HepG2 (cell line): ENCODE results near the gene WNK1. TPM values are rescaled to one million over a fixed set of nuclear protein-coding genes. Genes with fewer than 3 reads are reported as not detected.

Experiments
- ATAC-seq: fragments of 200-7000 bp; cut with Tn5 transposase; 3 replicates; pipeline ENCODE4 v1.9.1; 2020; ENCODE audit warnings: mild to moderate bottlenecking, moderate library complexity
- BruUV-seq: library from RNA; stranded (reverse); fragments of 400-500 nt; replicated peaks from 2 replicates; lab custom pipeline; 2021; lab: Mats Ljungman, UMichigan
- CTCF ChIA-PET: fragments of 300-600 bp; formaldehyde crosslinking; extraction: SDS; loops from one replicate; lab custom pipeline; 2021; ENCODE audit warnings: low total read pairs, inconsistent platforms, low intra/inter-chr PET ratio; lab: Yijun Ruan, JAX
- POLR2A ChIA-PET: fragments of 350-600 bp; sonication (Branson Sonifier 250); formaldehyde crosslinking; loops from one replicate; lab custom pipeline; 2020; ENCODE audit warnings: antibody characterized with exemption, inconsistent platforms; lab: Yijun Ruan, JAX
- DNase-seq: peaks from one replicate; pipeline ENCODE4 v3.0.0-alpha.2; 2015; ENCODE audit warnings: low spot score
- FAIRE-seq: peaks from 3 replicates; lab custom pipeline; 2011; peaks lifted over from hg19 to GRCh38; lab: Jason Lieb, UNC
- H2AFZ ChIP-seq: one replicate; pipeline ENCODE4 v1.6.1; 2011; ENCODE audit warnings: low read length, inconsistent platforms
- H3K27ac ChIP-seq: fragments of 300-600 bp; 3 replicates; pipeline ENCODE4 v1.8.0; 2011; ENCODE audit warnings: mixed run types, mild to moderate bottlenecking, mixed read lengths, low read length, inconsistent platforms; ENCODE audit not compliant: insufficient read depth; ENCODE audit errors: extremely low read length
- H3K27me3 ChIP-seq, 2 experiments: fragments of 200-600 bp in 1 of 2; 2 replicates in 1 of 2; 3 replicates in 1 of 2; pipeline versions ENCODE4 v1.6.0 to v1.8.0; 2011; ENCODE audit warnings: low read length in 2 of 2, mild to moderate bottlenecking in 2 of 2, moderate library complexity in 2 of 2, inconsistent platforms in 1 of 2; ENCODE audit not compliant: insufficient read depth in 2 of 2, control insufficient read depth in 1 of 2
- H3K36me3 ChIP-seq, 2 experiments: fragments of 200-600 bp in 1 of 2; replicated peaks in 1 of 2; 2 replicates in 1 of 2; 3 replicates in 1 of 2; pipeline versions ENCODE4 v1.5.1 to v1.8.0; 2011; ENCODE audit warnings: low read length in 2 of 2, inconsistent platforms in 1 of 2; ENCODE audit not compliant: insufficient read depth in 2 of 2, control insufficient read depth in 1 of 2
- H3K4me1 ChIP-seq: 2 replicates; pipeline ENCODE4 v1.5.1; 2012; ENCODE audit warnings: low read length, inconsistent platforms; ENCODE audit not compliant: insufficient read depth
- H3K4me2 ChIP-seq: 2 replicates; pipeline ENCODE4 v1.6.0; 2011; ENCODE audit warnings: low read depth, low read length, inconsistent platforms
- H3K4me3 ChIP-seq, 3 experiments: fragments of 200-600 bp in 1 of 3; sonication (generic), shearing (Covaris generic) in 1 of 3; replicated peaks in 1 of 3; 2 replicates each; pipeline ENCODE4 v1.5.1; 2011 to 2016; ENCODE audit warnings: low read length in 3 of 3, inconsistent platforms in 2 of 3, low read depth in 2 of 3, mild to moderate bottlenecking in 2 of 3, control low read depth in 1 of 3, mixed read lengths in 1 of 3; ENCODE audit not compliant: insufficient read depth in 1 of 3
- H3K79me2 ChIP-seq: one replicate; pipeline ENCODE4 v1.6.1; 2011; ENCODE audit warnings: low read length, inconsistent platforms; ENCODE audit not compliant: insufficient read depth
- H3K9ac ChIP-seq: 2 replicates; pipeline ENCODE4 v1.6.0; 2011; ENCODE audit warnings: mild to moderate bottlenecking, low read depth, low read length, inconsistent platforms; ENCODE audit not compliant: insufficient read depth
- H3K9me3 ChIP-seq: 2 replicates; pipeline ENCODE4 v1.5.1; 2012; ENCODE audit warnings: mild to moderate bottlenecking, low read length
- H4K20me1 ChIP-seq: 2 replicates; pipeline ENCODE4 v1.6.0; 2011; ENCODE audit warnings: inconsistent platforms, mild to moderate bottlenecking, low read length, moderate library complexity; ENCODE audit not compliant: insufficient read depth
- CCDC6 ChIP-seq: sonication (generic); formaldehyde crosslinking; IDR thresholded peaks from 2 replicates; pipeline ENCODE4 v1.8.1; 2022; ENCODE audit warnings: mild to moderate bottlenecking, missing genetic modification reagents, moderate library complexity
- E2F5 ChIP-seq: sonication (generic); formaldehyde crosslinking; conservative IDR thresholded peaks from 2 replicates; pipeline ENCODE4 v1.4.0; 2020; ENCODE audit warnings: missing genetic modification reagents
- GTF2F1 ChIP-seq: fragments of 150-350 bp; IDR thresholded peaks from 2 replicates; pipeline ENCODE4 v1.6.1; 2014; ENCODE audit warnings: low read length
- HOXD1 ChIP-seq: sonication (generic); formaldehyde crosslinking; IDR thresholded peaks from 2 replicates; pipeline ENCODE4 v1.5.0; 2020; ENCODE audit warnings: missing genetic modification reagents
- MAZ ChIP-seq, 2 experiments: sonication (generic) in 1 of 2; formaldehyde crosslinking in 1 of 2; IDR thresholded peaks; 2 replicates each; pipeline versions ENCODE4 v1.5.0 to v1.6.1; 2012 to 2020; ENCODE audit warnings: low read depth in 2 of 2, mild to moderate bottlenecking in 2 of 2, borderline replicate concordance in 1 of 2, improper control_type of control experiment in 1 of 2, low read length in 1 of 2, missing genetic modification reagents in 1 of 2, moderate library complexity in 1 of 2
- RELA ChIP-seq: sonication (generic); formaldehyde crosslinking; IDR thresholded peaks from 2 replicates; pipeline ENCODE4 v1.4.0; 2020; ENCODE audit warnings: missing genetic modification reagents
- TCF7L2 ChIP-seq: IDR thresholded peaks from 2 replicates; pipeline ENCODE4 v1.6.1; 2011; ENCODE audit warnings: mild to moderate bottlenecking, low read depth, low read length, moderate library complexity
- TMF1 ChIP-seq: sonication (generic); formaldehyde crosslinking; IDR thresholded peaks from 2 replicates; pipeline ENCODE4 v1.8.1; 2022; ENCODE audit warnings: low read depth, missing genetic modification reagents
- ZKSCAN1 ChIP-seq: fragments of 150-350 bp; IDR thresholded peaks from 2 replicates; pipeline ENCODE4 v1.6.1; 2014; ENCODE audit warnings: low read length
- ZNF180 ChIP-seq: sonication (generic); formaldehyde crosslinking; IDR thresholded peaks from 2 replicates; pipeline ENCODE4 v1.4.0; 2020; ENCODE audit warnings: low read depth, missing genetic modification reagents, borderline replicate concordance
- ZNF232 ChIP-seq: sonication (generic); formaldehyde crosslinking; IDR thresholded peaks from 2 replicates; pipeline ENCODE4 v1.4.0; 2020; ENCODE audit warnings: missing genetic modification reagents, borderline replicate concordance
- ZNF275 ChIP-seq: sonication (generic); formaldehyde crosslinking; IDR thresholded peaks from 2 replicates; pipeline ENCODE4 v1.8.0; 2022; ENCODE audit warnings: missing genetic modification reagents, mild to moderate bottlenecking, inconsistent platforms, borderline replicate concordance
- ZNF350 ChIP-seq: sonication (generic); formaldehyde crosslinking; IDR thresholded peaks from 2 replicates; pipeline ENCODE4 v1.4.0; 2020; ENCODE audit warnings: mild to moderate bottlenecking, low read depth, missing genetic modification reagents, borderline replicate concordance
- ZNF605 ChIP-seq: sonication (generic); formaldehyde crosslinking; IDR thresholded peaks from 2 replicates; pipeline ENCODE4 v1.8.0; 2022; ENCODE audit warnings: mild to moderate bottlenecking, missing genetic modification reagents
- ZNF616 ChIP-seq: sonication (generic); formaldehyde crosslinking; IDR thresholded peaks from 2 replicates; pipeline ENCODE4 v1.5.0; 2020; ENCODE audit warnings: low read depth, mild to moderate bottlenecking, missing genetic modification reagents
- ZNF816 ChIP-seq: sonication (generic); formaldehyde crosslinking; IDR thresholded peaks from 2 replicates; pipeline ENCODE4 v1.8.0; 2022; ENCODE audit warnings: missing genetic modification reagents, mild to moderate bottlenecking, borderline replicate concordance
- ZNF839 ChIP-seq: sonication (generic); formaldehyde crosslinking; IDR thresholded peaks from 2 replicates; pipeline ENCODE4 v1.4.0; 2020; ENCODE audit warnings: missing genetic modification reagents, mild to moderate bottlenecking, borderline replicate concordance
- WGBS: methylation state at CpG from one replicate; pipeline ENCODE4 v1.1.6; 2017; ENCODE audit warnings: low lambda C conversion rate; 5-methylcytosine and 5-hydroxymethylcytosine counted together
- in situ Hi-C: cut with HindIII; loops from 2 replicates; pipeline ENCODE4 v1.10.0; 2017; ENCODE audit warnings: low pct_unique_long_range_greater_than_20kb; ENCODE audit not compliant: extremely low pct_ligation_motif_present
- intact Hi-C: fragments of 100-400 bp; cut with micrococcal nuclease; formaldehyde crosslinking; loops from one replicate; pipeline ENCODE4 v1.10.0; 2022; ENCODE audit not compliant: unreplicated experiment
- polyA plus RNA-seq, 8 experiments: library from polyadenylated mRNA; depleted of rRNA in 3 of 8; stranded (reverse) in 7 of 8; unstranded in 1 of 8; fragments of >200 nt; fragmentation: Illumina TruSeq in 4 of 8; extraction: Trizol in 4 of 8; gene quantifications; 2 replicates each; pipeline versions ENCODE4 v1.2.1 to v1.2.3, GENCODE V29; 2011 to 2016; ENCODE audit warnings: low read depth in 4 of 8, missing spikeins in 1 of 8, mixed read lengths in 1 of 8; ENCODE audit not compliant: insufficient read depth in 1 of 8
- total RNA-seq, 5 experiments: library from RNA; depleted of rRNA; stranded (reverse); fragments of >200 nt; fragmentation: Illumina TruSeq; extraction: Trizol; gene quantifications; 2 replicates each; pipeline ENCODE4 v1.2.3, GENCODE V29; 2016; ENCODE audit warnings: low read depth in 1 of 5
- TF ChIP-seq, protein P1 (sequence below): sonication (generic); formaldehyde crosslinking; IDR thresholded peaks from 2 replicates; pipeline ENCODE4 v1.9.0; 2021; ENCODE audit warnings: missing genetic modification reagents, mild to moderate bottlenecking, borderline replicate concordance

WNK1 gene
- total and polyA plus RNA-seq, 2 of the 13 experiments (the other 11 are each of a cell fraction or from before 2014, with no cell fraction given), result 31.1 to 54.8 TPM

GRCh38 chr12:885701-886100 lies 133.3 kb downstream of the WNK1 start:
- H3K79me2 ChIP-seq, result no peaks in the 10 kb centered on the region
- no peak; the same call in 2 of the 3 replicates for ATAC-seq
- POLR2A ChIA-PET, result no interaction called here
- no peak for FAIRE-seq
- no TSS peak for BruUV-seq
- H3K9ac ChIP-seq, result no peak overlapping the region
- no peak overlapping the region for H3K4me3 ChIP-seq
- H3K27ac ChIP-seq, result no peak overlapping the region
- 100% methylated on average over 1 of the region's 2 CpGs for WGBS
- no peak overlapping the region for H3K4me2 ChIP-seq
- no peak for DNase-seq
- CTCF ChIA-PET, result no interaction called here
- intact Hi-C loops, result no loop called here
- no peaks in the 10 kb centered on the region for H3K9me3 ChIP-seq
- H4K20me1 ChIP-seq, result no peaks in the 10 kb centered on the region
- no peaks in the 10 kb centered on the region for H3K27me3 ChIP-seq
- in situ Hi-C loops, result loop anchor here (10.0 kb wide), 1 partner anchor 321 kb away; no protein-coding TSS in a partner anchor
- peaks cover 33 to 90% of the 10 kb centered on the region in 2 experiments for H3K36me3 ChIP-seq
- H3K4me1 ChIP-seq, result no peaks in the 10 kb centered on the region
- no peak for TF ChIP-seq MAZ (IDR thresholded peaks at IDR 0.05; ENCODE audit: borderline replicate concordance, low read depth, low read length)
- TF ChIP-seq MAZ (CRISPR knock-in tag; IDR thresholded peaks at IDR 0.05; ENCODE audit: low read depth), result no peak
- no peak for TF ChIP-seq ZNF839 (CRISPR knock-in tag)
- TF ChIP-seq ZNF232, result no peak
- TF ChIP-seq HOXD1 (CRISPR knock-in tag), result no peak
- TF ChIP-seq, protein P1, sequence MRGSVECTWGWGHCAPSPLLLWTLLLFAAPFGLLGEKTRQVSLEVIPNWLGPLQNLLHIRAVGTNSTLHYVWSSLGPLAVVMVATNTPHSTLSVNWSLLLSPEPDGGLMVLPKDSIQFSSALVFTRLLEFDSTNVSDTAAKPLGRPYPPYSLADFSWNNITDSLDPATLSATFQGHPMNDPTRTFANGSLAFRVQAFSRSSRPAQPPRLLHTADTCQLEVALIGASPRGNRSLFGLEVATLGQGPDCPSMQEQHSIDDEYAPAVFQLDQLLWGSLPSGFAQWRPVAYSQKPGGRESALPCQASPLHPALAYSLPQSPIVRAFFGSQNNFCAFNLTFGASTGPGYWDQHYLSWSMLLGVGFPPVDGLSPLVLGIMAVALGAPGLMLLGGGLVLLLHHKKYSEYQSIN (CRISPR knock-in tag), result no peak
- TF ChIP-seq TCF7L2, result no peak
- TF ChIP-seq ZNF605, result no peak
- TF ChIP-seq ZNF180, result no peak
- TF ChIP-seq ZNF816, result no peak
- TF ChIP-seq TMF1 (CRISPR knock-in tag), result no peak
- TF ChIP-seq RELA, result no peak
- TF ChIP-seq CCDC6 (CRISPR knock-in tag), result no peak
- no peak for TF ChIP-seq E2F5 (CRISPR knock-in tag)
- TF ChIP-seq GTF2F1, result no peak
- no peak for TF ChIP-seq ZNF275 (CRISPR knock-in tag)
- no peak for TF ChIP-seq ZNF350 (CRISPR knock-in tag)
- TF ChIP-seq ZNF616, result no peak
- no peak for TF ChIP-seq ZKSCAN1
- H2AFZ ChIP-seq, result no peak overlapping the region
